OCI-LY3 (cell line): ENCODE results near the gene OTUD5.
"Not testable (repeated sequence)": the region's sequence is repeated elsewhere in the genome, so short reads cannot be mapped to it uniquely, and the experiment has no call there.

Experiments used
- H2AFZ ChIP-seq: fragments of 200-600, 300-600 bp; shearing (Covaris generic); 2 replicates; pipeline ENCODE4 v1.6.0; 2014; ENCODE audit warnings: antibody characterized with exemption, low read depth, low read length
- H3K27ac ChIP-seq: fragments of 200-600, 300-600 bp; sonication (generic); 2 replicates; pipeline ENCODE4 v1.5.1; 2014; ENCODE audit warnings: mild to moderate bottlenecking, low read length, moderate library complexity, mixed read lengths
- H3K27me3 ChIP-seq: fragments of 200-600, 300-600 bp; sonication (generic); 2 replicates; pipeline ENCODE4 v1.6.1; 2014; ENCODE audit warnings: low read depth, low read length, mixed read lengths
- H3K36me3 ChIP-seq: fragments of 200-600, 300-600 bp; sonication (generic); replicated peaks from 2 replicates; pipeline ENCODE3; 2014; ENCODE audit warnings: low read depth, low read length, mixed read lengths
- H3K4me1 ChIP-seq: fragments of 300-600, 200-600 bp; sonication (generic); 2 replicates; pipeline ENCODE4 v1.6.1; 2014; ENCODE audit warnings: low read length, mixed read lengths
- H3K4me2 ChIP-seq: fragments of 200-600, 300-600 bp; sonication (generic); 2 replicates; pipeline ENCODE4 v1.6.1; 2014; ENCODE audit warnings: low read length, mixed read lengths
- H3K4me3 ChIP-seq: fragments of 300-600, 200-600 bp; sonication (generic); 2 replicates; pipeline ENCODE4 v1.5.1; 2014; ENCODE audit warnings: antibody characterized with exemption, mild to moderate bottlenecking, low read length, moderate library complexity
- H3K79me2 ChIP-seq: fragments of 300-600, 200-600 bp; shearing (Covaris generic); 2 replicates; pipeline ENCODE4 v1.6.1; 2014; ENCODE audit warnings: mild to moderate bottlenecking, low read length, mixed read lengths
- H3K9ac ChIP-seq: fragments of 300-600, 200-600 bp; shearing (Covaris generic); 2 replicates; pipeline ENCODE4 v1.6.0; 2014; ENCODE audit warnings: mild to moderate bottlenecking, low read length, moderate library complexity
- H3K9me3 ChIP-seq: fragments of 200-600, 300-600 bp; shearing (Covaris generic); 2 replicates; pipeline ENCODE4 v1.6.1; 2014; ENCODE audit warnings: low read length, mixed read lengths; ENCODE audit not compliant: insufficient read depth
- H4K20me1 ChIP-seq: fragments of 200-600, 300-600 bp; sonication (generic); 2 replicates; pipeline ENCODE4 v1.6.1; 2016; ENCODE audit warnings: low read length, mixed read lengths; ENCODE audit not compliant: insufficient read depth
- CTCF ChIP-seq: fragments of 200-600, 300-600 bp; sonication (generic); IDR thresholded peaks from 2 replicates; pipeline ENCODE4 v1.5.1; 2014; ENCODE audit warnings: antibody characterized with exemption, low read length, low read depth
- EZH2phosphoT487 ChIP-seq: fragments of 200-600 bp; shearing (Covaris generic); IDR thresholded peaks from 2 replicates; pipeline ENCODE4 v1.6.1; 2018; ENCODE audit warnings: antibody characterized with exemption, mixed run types, low read depth

OTUD5 gene

GRCh38 chrX:48891402-48892288, 65.8 kb downstream of the OTUD5 start:
- H2AFZ ChIP-seq, result peak overlapping the region; percentile 91
- H3K9ac ChIP-seq, result peak overlapping the region; percentile 93
- H3K27me3 ChIP-seq, result no peaks in the 10 kb centered on the region
- H3K79me2 ChIP-seq, result peaks cover 18% of the 10 kb centered on the region
- peak overlapping the region; percentile 95 for H3K4me3 ChIP-seq
- H3K4me1 ChIP-seq, result peaks cover 13% of the 10 kb centered on the region
- no peaks in the 10 kb centered on the region for H3K9me3 ChIP-seq
- H3K4me2 ChIP-seq, result peak overlapping the region; percentile 99
- peaks cover 3% of the 10 kb centered on the region; the same call in 1 of the 2 replicates for H4K20me1 ChIP-seq
- peak overlapping the region; percentile 61 for H3K27ac ChIP-seq
- H3K36me3 ChIP-seq, result peaks cover 4% of the 10 kb centered on the region
- TF ChIP-seq CTCF (peak; percentile 48), EZH2phosphoT487 (no peak)

- H3K4me1 ChIP-seq, result peaks cover 10% of the 10 kb centered on the region
- peak overlapping the region; percentile 61 for H3K27ac ChIP-seq
- H4K20me1 ChIP-seq, result no peaks in the 10 kb centered on the region
- peaks cover 12% of the 10 kb centered on the region for H3K79me2 ChIP-seq
- H3K27me3 ChIP-seq, result no peaks in the 10 kb centered on the region
- no peaks in the 10 kb centered on the region for H3K9me3 ChIP-seq
- peak overlapping the region; percentile 93 for H3K9ac ChIP-seq
- peak overlapping the region; percentile 95 for H3K4me3 ChIP-seq
- peaks cover 4% of the 10 kb centered on the region for H3K36me3 ChIP-seq
- TF ChIP-seq CTCF, result no peak
- TF ChIP-seq EZH2phosphoT487, result no peak
- peak overlapping the region; percentile 99 for H3K4me2 ChIP-seq
- peak overlapping the region; percentile 91 for H2AFZ ChIP-seq
Observed at GRCh38 chrX:48890934-48891401, 66.4 kb downstream of the OTUD5 start.

- H3K27me3 ChIP-seq, result no peaks in the 10 kb centered on the region
- peaks cover 3% of the 10 kb centered on the region for H3K36me3 ChIP-seq
- H3K79me2 ChIP-seq, result peaks cover 7% of the 10 kb centered on the region
- H3K4me2 ChIP-seq, result peak overlapping the region; percentile 99
- H2AFZ ChIP-seq, result peak overlapping the region; percentile 91
- peak overlapping the region; percentile 93 for H3K9ac ChIP-seq
- H3K4me1 ChIP-seq, result peaks cover 10% of the 10 kb centered on the region
- H3K27ac ChIP-seq, result peak overlapping the region; percentile 61; the same call in 1 of the 2 replicates
- peak overlapping the region; percentile 95 for H3K4me3 ChIP-seq
- no peak for TF ChIP-seq EZH2phosphoT487
- TF ChIP-seq CTCF, result no peak
- no peaks in the 10 kb centered on the region for H3K9me3 ChIP-seq
- H4K20me1 ChIP-seq, result no peaks in the 10 kb centered on the region
Observed at GRCh38 chrX:48890296-48890925, 67.0 kb downstream of the OTUD5 start.

- not testable (repeated sequence) for H3K27ac ChIP-seq, H3K4me1 ChIP-seq, H3K4me3 ChIP-seq, H2AFZ ChIP-seq, H3K79me2 ChIP-seq, H3K4me2 ChIP-seq, H3K9ac ChIP-seq, H3K27me3 ChIP-seq, H3K9me3 ChIP-seq, H4K20me1 ChIP-seq, H3K36me3 ChIP-seq
Observed at GRCh38 chrX:48886586-48886985, 70.8 kb downstream of the OTUD5 start.
